SU-DHL-6 (cell line): ENCODE data around the gene MYO10.

Experiments used
- EZH2phosphoT487 ChIP-seq: fragments of 200-600 bp; sonication (generic), shearing (Covaris generic); conservative IDR thresholded peaks from 2 replicates; pipeline ENCODE4 v1.6.1; 2018; ENCODE audit warnings: mild to moderate bottlenecking, antibody characterized with exemption, low read length, moderate library complexity, mixed read lengths
- TF ChIP-seq, protein P1 (sequence below): fragments of 200-600 bp; sonication (generic); IDR thresholded peaks from one replicate; pipeline ENCODE4 v1.5.1; 2017; ENCODE audit warnings: antibody characterized with exemption, mild to moderate bottlenecking, low read length, moderate library complexity; ENCODE audit not compliant: insufficient read depth, poor library complexity, severe bottlenecking

DNA sequence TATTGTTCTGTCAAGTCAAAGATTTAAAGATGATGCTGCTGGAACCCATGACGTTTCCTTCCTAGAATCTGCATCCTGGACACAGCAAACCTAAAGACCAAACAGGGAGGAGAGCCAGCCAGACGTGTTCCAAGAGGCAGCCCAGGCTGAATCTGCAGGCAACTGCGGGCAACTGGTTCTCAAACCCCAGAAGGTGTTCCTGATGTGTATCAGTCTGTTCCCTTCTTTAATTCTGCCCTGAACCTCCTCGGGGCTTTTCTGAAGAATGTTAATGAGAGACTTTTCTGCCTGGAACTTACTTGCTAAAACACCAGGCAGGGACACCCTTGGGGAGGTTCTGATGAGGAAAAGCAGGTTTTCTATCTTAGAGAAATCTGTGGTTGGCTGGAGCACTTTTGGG is 186.5 kb downstream of the MYO10 start:
- TF ChIP-seq, protein P1, sequence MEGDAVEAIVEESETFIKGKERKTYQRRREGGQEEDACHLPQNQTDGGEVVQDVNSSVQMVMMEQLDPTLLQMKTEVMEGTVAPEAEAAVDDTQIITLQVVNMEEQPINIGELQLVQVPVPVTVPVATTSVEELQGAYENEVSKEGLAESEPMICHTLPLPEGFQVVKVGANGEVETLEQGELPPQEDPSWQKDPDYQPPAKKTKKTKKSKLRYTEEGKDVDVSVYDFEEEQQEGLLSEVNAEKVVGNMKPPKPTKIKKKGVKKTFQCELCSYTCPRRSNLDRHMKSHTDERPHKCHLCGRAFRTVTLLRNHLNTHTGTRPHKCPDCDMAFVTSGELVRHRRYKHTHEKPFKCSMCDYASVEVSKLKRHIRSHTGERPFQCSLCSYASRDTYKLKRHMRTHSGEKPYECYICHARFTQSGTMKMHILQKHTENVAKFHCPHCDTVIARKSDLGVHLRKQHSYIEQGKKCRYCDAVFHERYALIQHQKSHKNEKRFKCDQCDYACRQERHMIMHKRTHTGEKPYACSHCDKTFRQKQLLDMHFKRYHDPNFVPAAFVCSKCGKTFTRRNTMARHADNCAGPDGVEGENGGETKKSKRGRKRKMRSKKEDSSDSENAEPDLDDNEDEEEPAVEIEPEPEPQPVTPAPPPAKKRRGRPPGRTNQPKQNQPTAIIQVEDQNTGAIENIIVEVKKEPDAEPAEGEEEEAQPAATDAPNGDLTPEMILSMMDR: no peak
- no peak for TF ChIP-seq EZH2phosphoT487
